GM12865 (cell line): Measurements from ENCODE around the gene CAB39.

Experiments
- DNase-seq: peaks from one replicate; pipeline ENCODE4 v3.0.0; 2010; ENCODE audit warnings: low read depth
- H3K4me3 ChIP-seq: 2 replicates; pipeline ENCODE4 v1.5.1; 2011; ENCODE audit warnings: mild to moderate bottlenecking, low read depth, low read length, control low read depth
- CTCF ChIP-seq: IDR thresholded peaks from 2 replicates; pipeline ENCODE4 v1.5.1; 2011; ENCODE audit warnings: low read length, control low read depth, low read depth, inconsistent platforms; ENCODE audit not compliant: insufficient read depth; ENCODE audit errors: missing control alignments

CAB39 gene

GRCh38 chr2:230772156-230772555, 59.5 kb downstream of the CAB39 start:
- no peak for DNase-seq
- H3K4me3 ChIP-seq, result no peak overlapping the region
- no peak for TF ChIP-seq CTCF

GRCh38 chr2:230773039-230773773, 60.6 kb downstream of the CAB39 start:
- H3K4me3 ChIP-seq, result no peak overlapping the region
- DNase-seq, result no peak
- no peak for TF ChIP-seq CTCF

GRCh38 chr2:230774348-230774951, 61.8 kb downstream of the CAB39 start:
- no peak overlapping the region for H3K4me3 ChIP-seq
- DNase-seq, result no peak
- no peak for TF ChIP-seq CTCF

DNA sequence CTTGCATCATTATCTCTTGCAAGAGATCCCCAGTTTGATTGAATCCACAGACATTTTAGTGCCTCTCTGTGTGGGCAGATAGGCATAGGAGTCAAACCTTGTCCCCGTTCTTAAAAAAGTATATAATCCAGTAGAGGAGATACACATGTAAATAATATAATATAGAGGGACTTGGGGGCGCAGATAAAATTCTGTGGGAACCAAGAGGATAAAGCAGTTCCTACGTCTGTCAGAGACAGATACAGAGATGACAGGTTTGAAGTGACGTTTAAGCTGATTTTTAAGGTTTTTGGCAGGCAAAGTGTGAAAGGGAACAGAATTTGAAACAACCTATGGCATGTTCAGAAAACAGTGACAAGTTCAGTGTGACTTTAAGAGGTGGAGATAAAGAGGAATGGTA, 63.1 kb downstream of the CAB39 start:
- DNase-seq, result no peak
- no peak overlapping the region for H3K4me3 ChIP-seq
- no peak for TF ChIP-seq CTCF

- no peak for DNase-seq
- no peak overlapping the region for H3K4me3 ChIP-seq
- no peak for TF ChIP-seq CTCF
These were observed 65.1 kb downstream of the CAB39 start for GRCh38 chr2:230777721-230778120.

- peak; percentile 59 for DNase-seq
- no peak overlapping the region for H3K4me3 ChIP-seq
- no peak for TF ChIP-seq CTCF
These were observed 65.9 kb downstream of the CAB39 start for GRCh38 chr2:230778350-230779063.
